B cell (primary cell): ENCODE data around the gene TNNT1. TPM values are rescaled to one million over a fixed set of nuclear protein-coding genes. Genes with fewer than 3 reads are reported as not detected.

Experiments
- ATAC-seq: fragments of 200-7000 bp; cut with Tn5 transposase; one replicate; pipeline ENCODE4 v1.10.0; 2021; ENCODE audit warnings: low read depth, mild to moderate bottlenecking, moderate number of reproducible peaks, moderate library complexity
- CTCF ChIA-PET: fragments of 350-600 bp; sonication (Branson Sonifier 250); formaldehyde crosslinking; loops from one replicate; lab custom pipeline; 2021; ENCODE audit warnings: antibody characterized with exemption, inconsistent platforms; lab: Charles Lee
- POLR2A ChIA-PET: fragments of 350-600 bp; sonication (Branson Sonifier 250); formaldehyde crosslinking; loops from one replicate; lab custom pipeline; 2021; ENCODE audit warnings: antibody characterized with exemption; lab: Charles Lee
- DNase-seq: peaks from one replicate; pipeline ENCODE4 v3.0.0; 2013
- H2AFZ ChIP-seq: 2 replicates; pipeline ENCODE4 v1.6.1; 2012; ENCODE audit warnings: mild to moderate bottlenecking, low read depth, low read length; ENCODE audit not compliant: insufficient read depth, poor library complexity, severe bottlenecking
- H3K27ac ChIP-seq, 2 donors: 1 replicate in 1 of 2; 2 replicates in 1 of 2; pipeline ENCODE4 v1.5.1; 2012 to 2013; ENCODE audit warnings: low read length in 2 of 2, mild to moderate bottlenecking in 2 of 2, moderate library complexity in 1 of 2
- H3K27me3 ChIP-seq, 4 experiments: fragments of 200-600 bp in 1 of 4; sonication (generic) in 1 of 4; replicated peaks in 1 of 4; 1 replicate in 2 of 4; 2 replicates in 2 of 4; pipeline versions ENCODE4 v1.6.1 to v1.7.0; 2013 to 2016; ENCODE audit warnings: low read length in 3 of 4, mild to moderate bottlenecking in 2 of 4, mixed read lengths in 1 of 4, moderate library complexity in 1 of 4; ENCODE audit not compliant: insufficient read depth in 4 of 4, control insufficient read depth in 3 of 4; ENCODE audit errors: control extremely low read depth in 1 of 4
- H3K36me3 ChIP-seq, 2 experiments: replicated peaks in 1 of 2; 1 replicate in 1 of 2; 2 replicates in 1 of 2; pipeline versions ENCODE4 v1.6.1 to v1.7.1; 2013; ENCODE audit warnings: low read length in 1 of 2; ENCODE audit not compliant: insufficient read depth in 2 of 2, control insufficient read depth in 1 of 2; ENCODE audit errors: control extremely low read depth in 1 of 2, extremely low read depth in 1 of 2
- H3K4me1 ChIP-seq, 2 donors: fragments of 200-600 bp in 1 of 2; sonication (generic) in 1 of 2; 1 replicate in 1 of 2; 2 replicates in 1 of 2; pipeline versions ENCODE4 v1.5.1 to v1.6.1; 2013 to 2017; ENCODE audit warnings: low read length in 2 of 2; ENCODE audit not compliant: control insufficient read depth in 2 of 2, insufficient read depth in 2 of 2
- H3K4me2 ChIP-seq: replicated peaks from 2 replicates; pipeline ENCODE3; 2012; ENCODE audit warnings: mild to moderate bottlenecking, low read depth, low read length; ENCODE audit not compliant: poor library complexity, severe bottlenecking
- H3K4me3 ChIP-seq, 5 experiments: fragments of 200-600 bp in 1 of 5; sonication (generic) in 1 of 5; 1 replicate in 3 of 5; 2 replicates in 2 of 5; pipeline versions ENCODE4 v1.5.1 to v1.7.0; 2011 to 2016; ENCODE audit warnings: low read length in 4 of 5, mild to moderate bottlenecking in 4 of 5, low read depth in 2 of 5, control low read depth in 1 of 5, moderate library complexity in 1 of 5; ENCODE audit not compliant: insufficient read depth in 1 of 5; ENCODE audit errors: control extremely low read depth in 1 of 5, extremely low read depth in 1 of 5
- H3K79me2 ChIP-seq: fragments of 200-600 bp; sonication (generic); one replicate; pipeline ENCODE4 v1.6.0; 2016; ENCODE audit warnings: low read length; ENCODE audit not compliant: control insufficient read depth, insufficient read depth
- H3K9ac ChIP-seq: fragments of 200-600 bp; sonication (generic); 2 replicates; pipeline ENCODE4 v1.6.1; 2017; ENCODE audit warnings: mild to moderate bottlenecking, low read length, moderate library complexity
- H3K9me3 ChIP-seq, 3 donors: one replicate each; pipeline versions ENCODE4 v1.6.1 to v1.7.1; 2013; ENCODE audit warnings: low read length in 2 of 3; ENCODE audit not compliant: control insufficient read depth in 2 of 3, insufficient read depth in 1 of 3; ENCODE audit errors: control extremely low read depth in 1 of 3
- H4K20me1 ChIP-seq: 2 replicates; pipeline ENCODE4 v1.6.0; 2012; ENCODE audit warnings: mild to moderate bottlenecking, low read length; ENCODE audit not compliant: insufficient read depth, control insufficient read depth, poor library complexity, severe bottlenecking
- H3K27ac Mint-ChIP-seq: one replicate; pipeline ENCODE4 v1.8.0; 2021; ENCODE audit warnings: mixed read lengths
- H3K27me3 Mint-ChIP-seq: one replicate; pipeline ENCODE4 v1.8.0; 2021; ENCODE audit warnings: mixed read lengths
- H3K4me1 Mint-ChIP-seq: one replicate; pipeline ENCODE4 v1.8.0; 2021; ENCODE audit warnings: mixed read lengths
- H3K4me3 Mint-ChIP-seq: one replicate; pipeline ENCODE4 v1.8.0; 2021; ENCODE audit warnings: mixed read lengths
- H3K9me3 Mint-ChIP-seq: one replicate; pipeline ENCODE4 v1.8.0; 2022; ENCODE audit warnings: mixed read lengths; ENCODE audit not compliant: insufficient read depth
- EZH2 ChIP-seq: IDR thresholded peaks from 2 replicates; pipeline ENCODE4 v1.6.1; 2012; ENCODE audit warnings: borderline replicate concordance, low read depth, mild to moderate bottlenecking, moderate library complexity, low read length; ENCODE audit not compliant: insufficient read depth, poor library complexity, severe bottlenecking
- WGBS: methylation state at CpG from one replicate; pipeline ENCODE4 v1.1.5; 2013; ENCODE audit warnings: missing lambda C conversion rate; ENCODE audit not compliant: insufficient coverage; 5-methylcytosine and 5-hydroxymethylcytosine counted together
- intact Hi-C: fragments of 100-400 bp; cut with micrococcal nuclease; formaldehyde crosslinking; loops from one replicate; pipeline ENCODE4 v1.10.0; 2022
- polyA plus RNA-seq: library from polyadenylated mRNA; depleted of rRNA; stranded (reverse); fragments of >200 nt; gene quantifications from 2 replicates; pipeline ENCODE4 v1.2.3, GENCODE V29; 2012
- total RNA-seq, 2 donors: library from RNA; stranded (reverse); fragments of 120-200 nt in 1 of 2; gene quantifications; 1 replicate in 1 of 2; 2 replicates in 1 of 2; pipeline versions ENCODE4 v1.2.3 to v1.2.4, GENCODE V29; 2013 to 2022
- TF ChIP-seq, protein P1 (sequence below): fragments of 200-600 bp; IDR thresholded peaks from one replicate; pipeline ENCODE4 v1.8.0; 2022; ENCODE audit warnings: antibody characterized with exemption, mild to moderate bottlenecking

TNNT1 gene
- total and polyA plus RNA-seq, 2 donors (not counting 1 experiment from before 2014, with no cell fraction given), result not detected

GRCh38 chr19:55178781-55179599, 30.0 kb upstream of the TNNT1 start:
- intact Hi-C loops, result loop anchor here (1.0 kb wide), 2 partner anchors 62 to 80 kb away; partner anchors contain the start of genes PPP1R12C and PPP6R1
- Histone ChIP-seq H2AFZ (no peak overlapping the region), H3K4me2 (peak overlapping the region; percentile 81), H3K36me3 (no peaks in the 10 kb centered on the region), H3K4me3 (peak overlapping the region in 4 of 5 experiments; percentile 31 to 60 (median 50)), H3K9ac (peak overlapping the region; percentile 55), H3K4me1 (peaks cover 29 to 40% of the 10 kb centered on the region in 2 donors), H3K79me2 (no peaks in the 10 kb centered on the region), H3K27ac (peak overlapping the region in 1 of 2 donors; percentile 64), H3K9me3 (peaks cover 0 to 62% (median 14%) of the 10 kb centered on the region in 3 donors), H3K27me3 (peaks cover 0 to 91% (median 56%) of the 10 kb centered on the region in 4 experiments), H4K20me1 (no peaks in the 10 kb centered on the region)
- Mint-ChIP-seq H3K27ac (peak overlapping the region; percentile 89), H3K4me1 (peaks cover 29% of the 10 kb centered on the region), H3K9me3 (no peaks in the 10 kb centered on the region), H3K27me3 (peaks cover 62% of the 10 kb centered on the region), H3K4me3 (peak overlapping the region; percentile 88)
- TF ChIP-seq EZH2, result no peak
- TF ChIP-seq, protein P1, sequence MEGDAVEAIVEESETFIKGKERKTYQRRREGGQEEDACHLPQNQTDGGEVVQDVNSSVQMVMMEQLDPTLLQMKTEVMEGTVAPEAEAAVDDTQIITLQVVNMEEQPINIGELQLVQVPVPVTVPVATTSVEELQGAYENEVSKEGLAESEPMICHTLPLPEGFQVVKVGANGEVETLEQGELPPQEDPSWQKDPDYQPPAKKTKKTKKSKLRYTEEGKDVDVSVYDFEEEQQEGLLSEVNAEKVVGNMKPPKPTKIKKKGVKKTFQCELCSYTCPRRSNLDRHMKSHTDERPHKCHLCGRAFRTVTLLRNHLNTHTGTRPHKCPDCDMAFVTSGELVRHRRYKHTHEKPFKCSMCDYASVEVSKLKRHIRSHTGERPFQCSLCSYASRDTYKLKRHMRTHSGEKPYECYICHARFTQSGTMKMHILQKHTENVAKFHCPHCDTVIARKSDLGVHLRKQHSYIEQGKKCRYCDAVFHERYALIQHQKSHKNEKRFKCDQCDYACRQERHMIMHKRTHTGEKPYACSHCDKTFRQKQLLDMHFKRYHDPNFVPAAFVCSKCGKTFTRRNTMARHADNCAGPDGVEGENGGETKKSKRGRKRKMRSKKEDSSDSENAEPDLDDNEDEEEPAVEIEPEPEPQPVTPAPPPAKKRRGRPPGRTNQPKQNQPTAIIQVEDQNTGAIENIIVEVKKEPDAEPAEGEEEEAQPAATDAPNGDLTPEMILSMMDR, result no peak
- 8% methylated on average over 60 of the region's 61 CpGs for WGBS
- DNase-seq, result peak; percentile 98
- peak; percentile 83 for ATAC-seq
- CTCF ChIA-PET, result interaction anchor here (1.0 kb wide), 1 partner anchor 161 kb away, joined by 3 read pairs; the partner anchor contains the start of gene KMT5C
- POLR2A ChIA-PET, result interaction anchor here (0.9 to 1.3 kb wide), 2 partner anchors 75 to 161 kb away, joined by 3 to 4 read pairs; partner anchors contain the start of gene KMT5C

- Mint-ChIP-seq H3K9me3 (no peaks in the 10 kb centered on the region), H3K4me1 (peaks cover 40% of the 10 kb centered on the region), H3K27me3 (peaks cover 70% of the 10 kb centered on the region), H3K27ac (no peak overlapping the region), H3K4me3 (no peak overlapping the region)
- peaks cover 41 to 55% of the 10 kb centered on the region in 2 donors for H3K4me1 ChIP-seq
- no peak overlapping the region for H3K27ac ChIP-seq
- no peak for DNase-seq
- intact Hi-C loops, result no loop called here
- peaks cover 0 to 66% (median 14%) of the 10 kb centered on the region in 3 donors for H3K9me3 ChIP-seq
- no peaks in the 10 kb centered on the region for H3K79me2 ChIP-seq
- H3K4me2 ChIP-seq, result no peak overlapping the region
- ChIA-PET POLR2A (no interaction called here), CTCF (no interaction called here)
- H2AFZ ChIP-seq, result no peak overlapping the region
- no peaks in the 10 kb centered on the region for H4K20me1 ChIP-seq
- no peak overlapping the region for H3K4me3 ChIP-seq
- 41% methylated on average over 2 of the region's 2 CpGs for WGBS
- no peak overlapping the region for H3K9ac ChIP-seq
- no peaks in the 10 kb centered on the region for H3K36me3 ChIP-seq
- H3K27me3 ChIP-seq, result peaks cover 0 to 94% (median 58%) of the 10 kb centered on the region in 4 experiments
- TF ChIP-seq EZH2, result no peak
- TF ChIP-seq, protein P1, result no peak
- ATAC-seq, result no peak
Observed at GRCh38 chr19:55176076-55176475, 27.1 kb upstream of the TNNT1 start.
